H1 (cell line): Measurements from ENCODE around the gene EFEMP2. TPM values are rescaled to one million over a fixed set of nuclear protein-coding genes. Genes with fewer than 3 reads are reported as not detected.

ENCODE experiments used
- CTCF ChIA-PET: fragments of 300-600 bp; sonication (Branson Sonifier 250); formaldehyde crosslinking; loops from one replicate; lab custom pipeline; 2021; ENCODE audit not compliant: partially characterized antibody; lab: Charles Lee
- POLR2A ChIA-PET: fragments of 300-600 bp; sonication (Branson Sonifier 250); formaldehyde crosslinking; loops from one replicate; lab custom pipeline; 2021; ENCODE audit warnings: inconsistent platforms; ENCODE audit not compliant: partially characterized antibody; lab: Charles Lee
- DNase-seq, 2 experiments: peaks; one replicate each; pipeline versions ENCODE4 v3.0.0 to v3.0.0-alpha.2; 2010 to 2022; ENCODE audit warnings: low spot score in 2 of 2, low read depth in 1 of 2, mixed read lengths in 1 of 2
- FAIRE-seq: peaks from 2 replicates; lab custom pipeline; 2011; peaks lifted over from hg19 to GRCh38; lab: Jason Lieb, UNC
- H2AFZ ChIP-seq: 2 replicates; pipeline ENCODE4 v1.8.1; 2012; ENCODE audit warnings: low read length, inconsistent platforms
- H2AK5ac ChIP-seq: 2 replicates; pipeline ENCODE4 v1.6.1; 2013; ENCODE audit warnings: low read depth, low read length
- H2BK120ac ChIP-seq: replicated peaks from 2 replicates; pipeline ENCODE3; 2013; ENCODE audit warnings: low read depth, low read length, inconsistent platforms
- H2BK12ac ChIP-seq: 2 replicates; pipeline ENCODE4 v1.6.1; 2013; ENCODE audit warnings: low read depth, low read length
- H2BK15ac ChIP-seq: 2 replicates; pipeline ENCODE4 v1.6.1; 2013; ENCODE audit warnings: low read length
- H2BK20ac ChIP-seq: 2 replicates; pipeline ENCODE4 v1.6.1; 2013; ENCODE audit warnings: low read length
- H2BK5ac ChIP-seq: 2 replicates; pipeline ENCODE4 v1.6.1; 2013; ENCODE audit warnings: low read depth, low read length
- H3K14ac ChIP-seq: 2 replicates; pipeline ENCODE4 v1.6.1; 2013; ENCODE audit warnings: inconsistent platforms; ENCODE audit not compliant: insufficient read length
- H3K18ac ChIP-seq: 2 replicates; pipeline ENCODE4 v1.6.1; 2013; ENCODE audit warnings: low read length; ENCODE audit errors: extremely low read depth
- H3K23ac ChIP-seq: 2 replicates; pipeline ENCODE4 v1.6.1; 2013; ENCODE audit warnings: inconsistent platforms; ENCODE audit not compliant: insufficient read length
- H3K23me2 ChIP-seq: 2 replicates; pipeline ENCODE4 v1.6.1; 2013; ENCODE audit warnings: low read depth, low read length
- H3K27ac ChIP-seq: 2 replicates; pipeline ENCODE4 v1.6.1; 2011; ENCODE audit warnings: low read depth, low read length, inconsistent platforms
- H3K27me3 ChIP-seq, 4 experiments: replicated peaks in 1 of 4; 1 replicate in 1 of 4; 2 replicates in 3 of 4; pipeline versions ENCODE4 v1.6.1 to v1.8.1; 2011 to 2013; ENCODE audit warnings: low read length in 3 of 4, mild to moderate bottlenecking in 3 of 4, inconsistent platforms in 2 of 4, mixed read lengths in 2 of 4, moderate library complexity in 1 of 4; ENCODE audit not compliant: control insufficient read depth in 3 of 4, insufficient read depth in 3 of 4; ENCODE audit errors: extremely low read depth in 1 of 4
- H3K36me3 ChIP-seq, 4 experiments: 2 replicates each; pipeline versions ENCODE4 v1.6.1 to v1.8.1; 2011 to 2013; ENCODE audit warnings: mild to moderate bottlenecking in 4 of 4, low read length in 3 of 4, moderate library complexity in 2 of 4, control low read depth in 1 of 4, inconsistent platforms in 1 of 4; ENCODE audit not compliant: insufficient read depth in 4 of 4, control insufficient read depth in 2 of 4
- H3K4ac ChIP-seq: replicated peaks from 2 replicates; pipeline ENCODE3; 2013; ENCODE audit warnings: low read length, low read depth, mixed read lengths, inconsistent platforms; ENCODE audit not compliant: insufficient read length
- H3K4me1 ChIP-seq, 4 experiments: replicated peaks in 1 of 4; 1 replicate in 1 of 4; 2 replicates in 3 of 4; pipeline versions ENCODE4 v1.6.1 to v1.8.1; 2011 to 2013; ENCODE audit warnings: low read length in 3 of 4, inconsistent platforms in 2 of 4, mixed read lengths in 1 of 4; ENCODE audit not compliant: insufficient read depth in 4 of 4, control insufficient read depth in 3 of 4
- H3K4me2 ChIP-seq, 2 experiments: 2 replicates each; pipeline versions ENCODE4 v1.6.1 to v1.8.1; 2011 to 2013; ENCODE audit warnings: low read depth in 2 of 2, low read length in 2 of 2, control low read depth in 1 of 2, inconsistent platforms in 1 of 2, mild to moderate bottlenecking in 1 of 2; ENCODE audit not compliant: insufficient read depth in 1 of 2
- H3K4me3 ChIP-seq, 4 experiments: fragments of 200-600, 300-600 bp in 1 of 4; sonication (generic), shearing (Covaris generic), sonication (Bioruptor Twin) in 1 of 4; 2 replicates each; pipeline versions ENCODE4 v1.5.1 to v1.8.1; 2011 to 2016; ENCODE audit warnings: low read length in 4 of 4, low read depth in 3 of 4, control low read depth in 2 of 4, inconsistent platforms in 2 of 4, mild to moderate bottlenecking in 2 of 4, mixed read lengths in 1 of 4, moderate library complexity in 1 of 4; ENCODE audit not compliant: insufficient read depth in 2 of 4; ENCODE audit errors: extremely low read depth in 1 of 4
- H3K56ac ChIP-seq: replicated peaks from 2 replicates; pipeline ENCODE3; 2013; ENCODE audit warnings: low read depth, mild to moderate bottlenecking, mixed read lengths, low read length, inconsistent platforms; ENCODE audit not compliant: insufficient read length
- H3K79me1 ChIP-seq: 2 replicates; pipeline ENCODE4 v1.6.1; 2013; ENCODE audit warnings: low read depth, low read length, control low read depth
- H3K79me2 ChIP-seq, 2 experiments: 2 replicates each; pipeline versions ENCODE4 v1.6.1 to v1.8.1; 2012 to 2013; ENCODE audit warnings: low read length in 2 of 2, mild to moderate bottlenecking in 2 of 2, inconsistent platforms in 1 of 2; ENCODE audit not compliant: insufficient read depth in 2 of 2, control insufficient read depth in 1 of 2
- H3K9ac ChIP-seq, 4 experiments: replicated peaks in 1 of 4; 1 replicate in 1 of 4; 2 replicates in 3 of 4; pipeline versions ENCODE4 v1.6.1 to v1.8.1; 2011 to 2013; ENCODE audit warnings: low read depth in 3 of 4, low read length in 3 of 4, control low read depth in 2 of 4, mild to moderate bottlenecking in 2 of 4, moderate library complexity in 2 of 4, inconsistent platforms in 1 of 4; ENCODE audit errors: extremely low read depth in 1 of 4
- H3K9me3 ChIP-seq, 2 experiments: 2 replicates each; pipeline versions ENCODE4 v1.6.1 to v1.8.1; 2012 to 2013; ENCODE audit warnings: mild to moderate bottlenecking in 2 of 2, moderate library complexity in 2 of 2, control low read depth in 1 of 2, inconsistent platforms in 1 of 2, low read depth in 1 of 2, low read length in 1 of 2, mixed read lengths in 1 of 2; ENCODE audit not compliant: insufficient read depth in 2 of 2
- H4K20me1 ChIP-seq, 2 experiments: replicated peaks in 1 of 2; 2 replicates each; pipeline versions ENCODE3 to v1.8.1; 2011 to 2013; ENCODE audit warnings: inconsistent platforms in 2 of 2, low read length in 2 of 2, mild to moderate bottlenecking in 1 of 2; ENCODE audit not compliant: insufficient read depth in 2 of 2, control insufficient read depth in 1 of 2
- H4K5ac ChIP-seq: 2 replicates; pipeline ENCODE4 v1.6.1; 2013; ENCODE audit warnings: low read length, low read depth, mixed read lengths, inconsistent platforms; ENCODE audit not compliant: insufficient read length
- H4K8ac ChIP-seq: 2 replicates; pipeline ENCODE4 v1.8.0; 2013; ENCODE audit warnings: mild to moderate bottlenecking, moderate library complexity, low read length, inconsistent platforms; ENCODE audit not compliant: insufficient read depth; ENCODE audit errors: extremely low read depth
- H4K91ac ChIP-seq: replicated peaks from 2 replicates; pipeline ENCODE3; 2013; ENCODE audit warnings: low read length, mixed read lengths, inconsistent platforms; ENCODE audit not compliant: insufficient read length
- BRCA1 ChIP-seq: IDR thresholded peaks from 2 replicates; pipeline ENCODE4 v1.6.1; 2012; ENCODE audit warnings: low read depth, low read length, improper control_type of control experiment
- CHD2 ChIP-seq: IDR thresholded peaks from 2 replicates; pipeline ENCODE4 v1.6.1; 2012; ENCODE audit warnings: low read length, improper control_type of control experiment
- E2F6 ChIP-seq: IDR thresholded peaks from 2 replicates; pipeline ENCODE4 v1.6.1; 2012; ENCODE audit warnings: inconsistent platforms
- EGR1 ChIP-seq: IDR thresholded peaks from 2 replicates; pipeline ENCODE4 v1.6.1; 2011; ENCODE audit warnings: low read depth, low read length, borderline replicate concordance
- HDAC2 ChIP-seq, 2 experiments: fragments of 300-600 bp in 1 of 2; sonication (generic) in 1 of 2; IDR thresholded peaks; 2 replicates each; pipeline ENCODE4 v1.6.1; 2011 to 2012; ENCODE audit warnings: low read depth in 2 of 2, low read length in 2 of 2, mild to moderate bottlenecking in 2 of 2, moderate library complexity in 2 of 2, borderline replicate concordance in 1 of 2, inconsistent platforms in 1 of 2
- HDAC6 ChIP-seq: IDR thresholded peaks from one replicate; pipeline ENCODE4 v1.7.1; 2012; ENCODE audit warnings: low read depth, mild to moderate bottlenecking, inconsistent platforms, low read length, moderate library complexity
- KDM4A ChIP-seq: IDR thresholded peaks from one replicate; pipeline ENCODE4 v1.7.1; 2012; ENCODE audit warnings: low read depth, mild to moderate bottlenecking, moderate library complexity, low read length, inconsistent platforms; ENCODE audit not compliant: severe bottlenecking
- NRF1 ChIP-seq: IDR thresholded peaks from 2 replicates; pipeline ENCODE4 v1.6.1; 2011; ENCODE audit warnings: mild to moderate bottlenecking, low read depth, low read length, improper control_type of control experiment
- PHF8 ChIP-seq: fragments of 200-600 bp; sonication (generic); conservative IDR thresholded peaks from 2 replicates; pipeline ENCODE4 v1.7.1; 2012; ENCODE audit warnings: low read depth, mild to moderate bottlenecking, inconsistent platforms, low read length, moderate library complexity
- POLR2A ChIP-seq, 2 experiments: IDR thresholded peaks; 1 replicate in 1 of 2; 2 replicates in 1 of 2; pipeline ENCODE4 v1.6.1; 2011; ENCODE audit warnings: low read depth in 2 of 2, low read length in 2 of 2, mild to moderate bottlenecking in 2 of 2; ENCODE audit errors: control extremely low read depth in 1 of 2
- POLR2AphosphoS5 ChIP-seq: IDR thresholded peaks from 2 replicates; pipeline ENCODE4 v1.6.1; 2011; ENCODE audit warnings: low read depth, low read length
- SUZ12 ChIP-seq: fragments of 200-600 bp; sonication (generic); IDR thresholded peaks from 2 replicates; pipeline ENCODE4 v1.6.1; 2012; ENCODE audit warnings: mild to moderate bottlenecking, inconsistent platforms, low read length, moderate library complexity, mixed read lengths
- TAF1 ChIP-seq: IDR thresholded peaks from 2 replicates; pipeline ENCODE4 v1.6.1; 2011; ENCODE audit warnings: mild to moderate bottlenecking, low read depth, low read length
- WGBS, 2 experiments: shearing (Covaris generic) in 1 of 2; methylation state at CpG; one replicate each; pipeline versions ENCODE4 v1.1.6 to v1.1.7; 2013 to 2015; ENCODE audit warnings: low lambda C conversion rate in 2 of 2, mixed read lengths in 2 of 2, inconsistent platforms in 1 of 2, low coverage in 1 of 2, missing lambda C conversion rate in 1 of 2; ENCODE audit not compliant: insufficient replicate concordance in 2 of 2, insufficient coverage in 1 of 2, insufficient read length in 1 of 2; ENCODE audit errors: extremely low coverage in 1 of 2, missing lambda C conversion rate in 1 of 2; 5-methylcytosine and 5-hydroxymethylcytosine counted together
- polyA plus RNA-seq, 7 experiments: library from polyadenylated mRNA; depleted of rRNA in 3 of 7; stranded (reverse) in 5 of 7; unstranded in 2 of 7; fragments of >200 nt in 5 of 7; fragments of 200-250 nt in 2 of 7; gene quantifications; 1 replicate in 5 of 7; 2 replicates in 1 of 7; 4 replicates in 1 of 7; pipeline versions ENCODE4 v1.2.1 to v1.2.3, GENCODE V29; 2011 to 2013; ENCODE audit warnings: missing spikeins in 2 of 7, mixed read lengths in 2 of 7
- total RNA-seq: library from RNA; stranded (reverse); fragmentation: NEBNext Ultra II Directional; extraction: Animal tissue kit (Norgen Biotek cat#: 25700); gene quantifications from 2 replicates; pipeline ENCODE4 v1.2.1, GENCODE V29; 2021

EFEMP2 gene
- total and polyA plus RNA-seq, 2 of the 8 experiments (the other 6 are each of a cell fraction or from before 2014, with no cell fraction given), result 8.8 to 17.2 TPM

- ChIA-PET CTCF (interaction anchor here (0.6 to 19.6 kb wide), 54 partner anchors 7 to 1447 kb away, joined by 3 to 283 read pairs (median 5); partner anchors contain the start of genes CATSPER1, CCDC85B, CFL1 and CTSW), POLR2A (interaction anchor here (0.6 to 39.7 kb wide), 2 partner anchors 24 to 29 kb away, joined by 3 to 1071 read pairs; partner anchors contain the start of genes CFL1, EFEMP2 and MUS81)
- no peak overlapping the region for H2AK5ac ChIP-seq
- no peak overlapping the region for H4K5ac ChIP-seq
- FAIRE-seq, result no peak
- H2AFZ ChIP-seq, result no peak overlapping the region
- H4K91ac ChIP-seq, result no peak overlapping the region
- H3K14ac ChIP-seq, result no peak overlapping the region
- H4K20me1 ChIP-seq, result peaks cover 6 to 7% of the 10 kb centered on the region in 2 experiments
- H3K27me3 ChIP-seq, result peaks cover 0 to 9% (median 8%) of the 10 kb centered on the region in 4 experiments; a peak in 6 of 7 replicates
- H3K4me2 ChIP-seq, result no peak overlapping the region
- H3K4ac ChIP-seq, result no peak overlapping the region
- H2BK120ac ChIP-seq, result no peak overlapping the region
- no peak overlapping the region for H3K27ac ChIP-seq
- H2BK5ac ChIP-seq, result no peak overlapping the region
- H3K9me3 ChIP-seq, result no peaks in the 10 kb centered on the region
- H3K23me2 ChIP-seq, result peaks cover 14% of the 10 kb centered on the region
- no peak overlapping the region for H3K4me3 ChIP-seq
- peaks cover 0 to 4% of the 10 kb centered on the region in 2 experiments; a peak in 1 of 4 replicates for H3K79me2 ChIP-seq
- no peak overlapping the region for H2BK15ac ChIP-seq
- H3K9ac ChIP-seq, result no peak overlapping the region
- no peak overlapping the region for H4K8ac ChIP-seq
- peaks cover 0 to 17% (median 11%) of the 10 kb centered on the region in 4 experiments; a peak in 5 of 7 replicates for H3K4me1 ChIP-seq
- H3K23ac ChIP-seq, result no peak overlapping the region
- H2BK12ac ChIP-seq, result no peak overlapping the region
- no peak overlapping the region for H3K56ac ChIP-seq
- 89% methylated on average over 7 of the region's 7 CpGs; no CpG with 5 or more reads in 1 of the 2 experiments for WGBS, 2 experiments
- peaks cover 8 to 22% (median 18%) of the 10 kb centered on the region in 4 experiments; a peak in 7 of 8 replicates for H3K36me3 ChIP-seq
- no peak overlapping the region for H3K18ac ChIP-seq
- no peak overlapping the region for H2BK20ac ChIP-seq
- H3K79me1 ChIP-seq, result no peaks in the 10 kb centered on the region
- DNase-seq, result no peak
- no peak for TF ChIP-seq POLR2AphosphoS5
- TF ChIP-seq BRCA1, result no peak
- TF ChIP-seq NRF1, result no peak
- no peak for TF ChIP-seq PHF8
- no peak for TF ChIP-seq HDAC6
- TF ChIP-seq POLR2A (IDR thresholded peaks at IDR 0.05; ENCODE audit: control extremely low read depth in 1 of 2, low read depth in 2 of 2, low read length in 2 of 2), result no peak
- no peak for TF ChIP-seq KDM4A
- TF ChIP-seq EGR1, result no peak
- TF ChIP-seq HDAC2 (IDR thresholded peaks at IDR 0.05; ENCODE audit: borderline replicate concordance in 1 of 2, low read depth in 2 of 2, low read length in 2 of 2), result no peak
- no peak for TF ChIP-seq SUZ12
- no peak for TF ChIP-seq TAF1
- TF ChIP-seq E2F6, result no peak
- TF ChIP-seq CHD2, result no peak
Measured at GRCh38 chr11:65885231-65885630, 12.6 kb upstream of the EFEMP2 start.
